Measurements from ENCODE around the gene HPD.

The HPD gene

GRCh38 chr12:121815263-121815662 is 43.4 kb downstream of the HPD start:
- no peak for DNase-seq (ENCODE audit: low spot score)
- TF ChIP-seq CTCF (IDR thresholded peaks at IDR 0.05; ENCODE audit: extremely low read depth, insufficient read depth, missing control alignments), result no peak
- in situ Hi-C loops (cut with MboI; ENCODE audit: low pct_unique_long_range_greater_than_20kb, low sequenced_read_pairs, unreplicated experiment), result no loop called here

- DNase-seq (ENCODE audit: low spot score), result no peak
- in situ Hi-C loops (cut with MboI; ENCODE audit: low pct_unique_long_range_greater_than_20kb, low sequenced_read_pairs, unreplicated experiment), result no loop called here
- no peak for TF ChIP-seq CTCF (IDR thresholded peaks at IDR 0.05; ENCODE audit: extremely low read depth, insufficient read depth, missing control alignments)
These were observed 44.1 kb downstream of the HPD start for GRCh38 chr12:121814429-121815119.

GRCh38 chr12:121813951-121814350 is 44.7 kb downstream of the HPD start:
- in situ Hi-C loops (cut with MboI; ENCODE audit: low pct_unique_long_range_greater_than_20kb, low sequenced_read_pairs, unreplicated experiment), result no loop called here
- TF ChIP-seq CTCF (IDR thresholded peaks at IDR 0.05; ENCODE audit: extremely low read depth, insufficient read depth, missing control alignments), result no peak
- DNase-seq (ENCODE audit: low spot score), result no peak

GRCh38 chr12:121812921-121813896 is 45.5 kb downstream of the HPD start:
- no peak for DNase-seq (ENCODE audit: low spot score)
- in situ Hi-C loops (cut with MboI; ENCODE audit: low pct_unique_long_range_greater_than_20kb, low sequenced_read_pairs, unreplicated experiment), result no loop called here
- TF ChIP-seq CTCF (IDR thresholded peaks at IDR 0.05; ENCODE audit: extremely low read depth, insufficient read depth, missing control alignments), result no peak

GRCh38 chr12:121812320-121812871 is 46.3 kb downstream of the HPD start:
- TF ChIP-seq CTCF (IDR thresholded peaks at IDR 0.05; ENCODE audit: extremely low read depth, insufficient read depth, missing control alignments), result no peak
- in situ Hi-C loops (cut with MboI; ENCODE audit: low pct_unique_long_range_greater_than_20kb, low sequenced_read_pairs, unreplicated experiment), result no loop called here
- DNase-seq (ENCODE audit: low spot score), result peak; percentile 74

- DNase-seq (ENCODE audit: low spot score), result peak; percentile 94
- peak; percentile 93 for TF ChIP-seq CTCF (IDR thresholded peaks at IDR 0.05; ENCODE audit: extremely low read depth, insufficient read depth, missing control alignments)
- in situ Hi-C loops (cut with MboI; ENCODE audit: low pct_unique_long_range_greater_than_20kb, low sequenced_read_pairs, unreplicated experiment), result no loop called here
These were observed 47.0 kb downstream of the HPD start for GRCh38 chr12:121811434-121812319.

Measured in GM13977 (cell line).